Transverse colon (tissue), 3 donors: ENCODE measurements around the gene ANKRD13C.

ENCODE experiments used
- CTCF ChIP-seq, 5 experiments: fragments of 200-600 bp in 3 of 5; fragments of 450-650 bp in 2 of 5; sonication (generic) in 3 of 5; IDR thresholded peaks; 1 replicate in 2 of 5; 2 replicates in 3 of 5; pipeline ENCODE4 v1.5.1; 2016 to 2017; ENCODE audit warnings: antibody characterized with exemption in 5 of 5, inconsistent platforms in 3 of 5, mild to moderate bottlenecking in 2 of 5, moderate library complexity in 1 of 5
- POLR2A ChIP-seq: fragments of 450-650 bp; IDR thresholded peaks from one replicate; pipeline ENCODE4 v1.6.1; 2016; ENCODE audit warnings: antibody characterized with exemption, mild to moderate bottlenecking, moderate library complexity

- TF ChIP-seq POLR2A (no peak), CTCF (IDR thresholded peaks at IDR 0.05) (no peak)
Observed at GRCh38 chr1:70372426-70372825, 17.9 kb upstream of the ANKRD13C start.
